GM18526 (cell line): ENCODE data around the gene ITCH.

Experiments
- POLR2A ChIP-seq: IDR thresholded peaks from 3 replicates; pipeline ENCODE4 v1.6.1; 2011; ENCODE audit not compliant: insufficient read length; ENCODE audit errors: extremely low read depth

Gene ITCH

GRCh38 chr20:34534391-34535165, 171.5 kb downstream of the ITCH start:
- no peak for TF ChIP-seq POLR2A

- TF ChIP-seq POLR2A = no peak
Measured at GRCh38 chr20:34535301-34535840, 172.3 kb downstream of the ITCH start.

- TF ChIP-seq POLR2A = no peak
Measured at GRCh38 chr20:34535857-34536256, 172.8 kb downstream of the ITCH start.

GRCh38 chr20:34536798-34537394, 173.8 kb downstream of the ITCH start:
- no peak for TF ChIP-seq POLR2A

GRCh38 chr20:34537651-34538050, 174.6 kb downstream of the ITCH start:
- TF ChIP-seq POLR2A = no peak

GRCh38 chr20:34538671-34539123, 175.6 kb downstream of the ITCH start:
- TF ChIP-seq POLR2A = no peak

GRCh38 chr20:34539756-34540155, 176.7 kb downstream of the ITCH start:
- no peak for TF ChIP-seq POLR2A

GRCh38 chr20:34540596-34541263, 177.7 kb downstream of the ITCH start:
- no peak for TF ChIP-seq POLR2A

- TF ChIP-seq POLR2A = no peak
Measured at GRCh38 chr20:34541264-34541901, 178.3 kb downstream of the ITCH start.

GRCh38 chr20:34541917-34542316, 178.8 kb downstream of the ITCH start:
- TF ChIP-seq POLR2A = no peak

GRCh38 chr20:34542439-34542838, 179.4 kb downstream of the ITCH start:
- TF ChIP-seq POLR2A = no peak

- no peak for TF ChIP-seq POLR2A
Measured at GRCh38 chr20:34543463-34544056, 180.5 kb downstream of the ITCH start.

GRCh38 chr20:34544109-34544796, 181.2 kb downstream of the ITCH start:
- TF ChIP-seq POLR2A = no peak

- no peak for TF ChIP-seq POLR2A
Measured at GRCh38 chr20:34546751-34547181, 183.7 kb downstream of the ITCH start.
